ENCODE results near the gene SOST.

GRCh38 chr17:43805117-43805516 is 46.5 kb upstream of the SOST start:
- TF ChIP-seq PAX5 (IDR thresholded peaks at IDR 0.05; ENCODE audit: insufficient read depth, low read length, severe bottlenecking) (no peak), POLR2AphosphoS5 (IDR thresholded peaks at IDR 0.05; ENCODE audit: low read depth, low read length) (no peak), POLR2A (IDR thresholded peaks at IDR 0.05; ENCODE audit: low read depth, low read length) (no peak), TAF1 (IDR thresholded peaks at IDR 0.05; ENCODE audit: low read depth, low read length) (no peak), POU2F2 (IDR thresholded peaks at IDR 0.05; ENCODE audit: low read depth, low read length) (no peak), SPI1 (IDR thresholded peaks at IDR 0.05; ENCODE audit: low read depth, low read length) (no peak)

Measured in GM12891 (cell line).